Hair follicular keratinocyte (primary cell): Measurements from ENCODE around the gene ZFP28. TPM values are rescaled to one million over a fixed set of nuclear protein-coding genes. Genes with fewer than 3 reads are reported as not detected.

Experiments
- total RNA-seq: library from RNA; depleted of rRNA; stranded (reverse); fragments of >200 nt; gene quantifications from 2 replicates; pipeline ENCODE4 v1.2.3, GENCODE V29; 2015

The ZFP28 gene
- total RNA-seq: 6.8 and 9.9 TPM in 2 replicates

DNA sequence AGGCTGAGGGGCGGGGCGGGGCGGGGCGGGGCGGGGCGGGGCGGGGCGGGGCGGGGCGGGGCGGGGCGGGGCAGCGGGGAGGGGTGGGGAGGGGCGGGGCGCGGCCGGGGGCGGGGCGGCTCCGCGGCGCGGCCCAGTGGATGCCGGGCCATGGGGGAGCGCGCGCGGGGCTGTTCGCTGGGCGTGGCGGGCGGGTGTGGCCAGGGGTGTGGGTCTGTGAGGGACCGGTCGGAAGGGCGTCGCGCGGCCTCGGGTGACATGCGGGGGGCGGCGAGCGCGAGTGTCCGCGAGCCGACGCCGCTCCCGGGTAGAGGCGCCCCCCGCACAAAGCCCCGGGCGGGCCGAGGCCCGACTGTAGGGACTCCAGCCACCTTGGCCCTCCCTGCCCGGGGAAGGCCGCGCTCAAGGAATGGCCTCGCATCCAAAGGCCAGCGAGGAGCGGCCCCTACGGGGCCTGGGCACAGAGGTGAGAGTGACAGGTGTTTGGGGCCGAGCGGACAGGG, at the start of gene ZFP28:
Gene ZFP28, plus strand, starts transcription at position 188 of the 503 bp plus-strand sequence. Its CDS starts 71 bp downstream, at position 259.

DNA sequence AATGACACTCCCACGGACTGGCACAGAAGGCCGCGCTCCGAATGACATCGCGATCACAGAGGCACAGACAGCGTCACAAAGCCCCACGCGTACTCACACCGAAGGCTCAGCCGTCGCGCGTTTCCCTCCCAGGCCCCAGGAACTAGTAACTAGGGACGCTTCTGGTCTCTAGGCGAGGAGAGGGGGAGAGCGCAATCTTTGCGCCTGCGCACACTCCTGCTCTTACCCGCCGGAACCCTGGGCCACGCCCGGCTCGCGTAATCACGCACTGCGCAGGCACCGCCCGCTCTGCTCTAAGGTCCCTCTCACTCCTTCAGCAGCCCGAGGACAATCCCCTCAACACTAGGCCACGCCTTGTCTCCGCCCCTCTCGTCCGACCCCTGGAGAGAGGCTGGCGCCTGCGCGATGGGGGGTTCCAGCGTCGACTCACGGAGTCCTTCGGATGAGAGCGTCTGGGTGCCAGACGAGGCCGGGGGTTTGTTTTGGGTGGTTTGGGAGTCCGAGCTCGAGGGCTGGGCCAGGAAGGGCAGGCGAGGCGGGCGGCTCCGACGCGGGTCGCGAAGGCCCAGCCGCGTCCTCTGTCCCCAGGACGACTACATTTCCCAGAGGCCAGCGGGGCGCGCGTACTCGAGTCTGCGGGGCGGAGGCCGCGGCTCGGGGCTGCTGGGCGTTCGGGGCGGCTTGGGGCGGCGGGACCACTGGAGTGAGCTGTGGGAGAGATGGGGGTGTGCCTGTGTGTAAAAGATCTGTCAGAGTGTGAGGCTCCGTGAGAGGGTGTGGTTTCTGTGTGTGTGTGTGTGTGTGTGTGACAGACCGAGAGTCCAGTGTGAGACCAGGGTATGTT, 31.1 kb upstream of the ZFP28 start, which contains the start of gene ZNF471:
Gene ZNF471, plus strand, starts transcription at position 410 of the 844 bp plus-strand sequence. CDS start 3,717 bp downstream, outside the sequence.

DNA sequence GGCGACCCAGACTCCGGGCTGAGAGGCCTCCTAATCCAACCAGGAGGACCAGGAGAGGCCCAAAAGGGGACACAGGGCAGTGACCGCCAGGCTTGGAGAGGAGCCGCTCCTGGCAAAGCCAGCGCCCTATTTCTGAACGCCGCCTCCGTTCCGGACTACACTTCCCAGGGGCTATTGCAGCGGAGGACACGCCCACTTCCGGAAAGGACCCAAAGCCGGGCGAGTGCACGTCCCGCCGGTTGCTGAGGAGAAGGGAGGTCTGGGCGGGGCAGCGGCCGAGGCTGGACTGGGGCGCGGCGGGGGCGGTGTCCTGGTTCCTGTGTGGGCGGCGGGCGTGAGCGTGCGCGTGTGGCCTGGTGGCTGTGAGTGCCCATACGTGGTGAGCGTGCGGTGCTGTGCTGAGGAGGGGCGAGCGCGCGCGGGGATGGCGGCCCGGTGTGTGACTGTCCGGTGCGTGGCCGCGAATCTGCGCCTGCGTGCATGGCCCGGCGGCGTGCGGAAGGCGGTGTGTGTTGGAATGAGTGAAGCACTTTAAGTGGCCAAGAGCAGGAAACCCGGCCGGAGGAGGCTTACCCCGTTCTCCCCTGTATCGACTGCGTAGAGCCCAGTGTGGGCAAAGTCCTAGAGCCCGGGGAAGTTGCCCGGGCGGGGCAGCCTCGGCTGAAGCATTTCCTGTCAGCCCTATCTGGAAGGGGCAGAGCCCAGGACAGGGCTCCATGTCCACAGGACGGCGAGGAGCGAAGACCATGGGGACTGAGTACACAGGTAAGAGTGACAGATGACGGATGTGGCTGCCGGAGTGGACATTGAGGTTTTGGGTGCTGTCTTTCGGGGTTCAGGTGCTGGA, 28.7 kb downstream of the ZFP28 start, which contains the start of gene ZNF470:
Gene ZNF470, plus strand, starts transcription at position 195 of the 847 bp plus-strand sequence. CDS start 2,844 bp downstream, outside the sequence.

DNA sequence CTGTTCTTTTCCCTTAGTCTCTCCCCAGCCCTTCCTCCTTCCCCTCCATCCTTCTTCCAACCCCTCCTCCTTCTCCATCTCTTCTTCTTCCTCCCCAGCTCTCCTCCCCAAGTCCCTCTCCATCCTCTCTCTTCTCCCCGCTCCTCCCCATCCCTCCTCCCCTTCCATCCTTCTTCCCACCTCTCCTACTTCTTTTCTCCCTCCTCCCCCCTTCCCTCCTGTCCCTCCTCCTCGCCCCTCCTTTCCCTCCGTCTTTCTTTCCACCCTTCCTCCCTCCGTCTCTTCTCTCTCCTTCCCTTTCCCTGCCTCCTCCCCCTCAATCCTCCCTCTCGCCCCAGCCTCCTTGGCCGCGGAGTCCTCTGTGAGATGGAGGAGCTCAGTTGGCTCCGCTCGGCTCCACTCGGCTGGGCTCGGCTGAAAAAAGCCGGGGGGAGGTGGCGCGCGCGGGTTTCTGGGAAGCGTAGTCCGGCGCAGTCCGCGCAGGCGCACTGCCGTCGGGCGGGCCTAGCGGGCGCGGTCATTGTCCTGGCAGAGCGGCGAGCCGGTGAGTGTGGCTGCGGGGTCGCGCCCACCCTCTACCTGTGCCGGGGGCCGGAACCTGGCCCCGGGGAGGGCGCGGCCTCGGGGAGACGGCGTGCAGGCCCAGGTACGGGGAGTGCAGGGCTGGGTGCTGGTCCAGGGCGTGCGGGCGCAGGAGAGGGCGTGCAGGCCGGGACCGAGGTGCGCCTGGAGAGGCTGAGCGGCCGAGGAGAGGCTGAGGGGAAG, 56.2 kb downstream of the ZFP28 start, which contains the start of gene ZNF71:
Gene ZNF71, plus strand, starts transcription at position 520 of the 765 bp plus-strand sequence. CDS start 6,257 bp downstream, outside the sequence.

Other genes with a start within 250 kb of the ZFP28 start
- 2.6 and 4.2 TPM in 2 replicates for gene ZSCAN5A, start 224.1 kb upstream of the ZFP28 start, total RNA-seq
- gene ZNF582, start 145.4 kb upstream of the ZFP28 start, total RNA-seq: 1.7 and 1.9 TPM in 2 replicates
- gene ZNF583, start 134.6 kb upstream of the ZFP28 start, total RNA-seq: 0.70 and 3.7 TPM in 2 replicates
- gene ZNF667, start 61.6 kb upstream of the ZFP28 start, total RNA-seq: 0.72 and 2.2 TPM in 2 replicates
- 0.80 and 1.9 TPM in 2 replicates for gene ZNF471, start 31.1 kb upstream of the ZFP28 start, total RNA-seq
- 2.2 and 3.1 TPM in 2 replicates for gene ZNF470, start 28.5 kb downstream of the ZFP28 start, total RNA-seq
- 7.0 and 8.2 TPM in 2 replicates for gene ZNF71, start 56.4 kb downstream of the ZFP28 start, total RNA-seq
- 0.08 TPM in 1 of 2 replicates, not detected in the other for gene SMIM17, start 104.2 kb downstream of the ZFP28 start, total RNA-seq
- not detected in 2 replicates for gene ZNF835, start 132.8 kb downstream of the ZFP28 start, total RNA-seq